ENCODE results near the gene SIRT1. TPM values are rescaled to one million over a fixed set of nuclear protein-coding genes. Genes with fewer than 3 reads are reported as not detected.

SIRT1 gene
- total and polyA plus RNA-seq, 2 donors (not counting 3 experiments of a cell fraction or from before 2014, with no cell fraction given): 3.7 to 14.8 TPM

DNA sequence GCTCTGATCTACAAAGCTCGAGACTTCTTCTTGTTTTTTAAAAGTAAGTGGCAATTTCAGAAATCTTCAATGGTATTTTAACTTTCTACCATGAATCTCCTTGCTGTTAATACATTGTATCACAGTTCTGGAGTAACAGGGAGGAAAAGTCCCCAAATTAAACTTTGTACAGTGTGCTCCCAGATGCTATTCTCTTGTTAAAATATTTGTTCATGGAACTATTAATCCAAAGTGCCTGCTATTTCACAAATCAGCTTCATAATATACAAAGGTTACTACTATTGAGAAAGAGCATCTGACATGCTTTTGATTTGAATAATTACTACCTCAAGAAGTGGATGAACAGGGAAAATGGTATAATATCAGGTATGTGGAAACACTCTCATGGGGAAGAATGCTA lies 36.6 kb downstream of the SIRT1 start:
- no TSS peak for BruUV-seq (replicated peaks)
- Histone ChIP-seq H3K79me2 (ENCODE audit: control insufficient read depth, insufficient read depth, low read length) (no peaks in the 10 kb centered on the region), H3K4me1 (ENCODE audit: control insufficient read depth, extremely low read depth, insufficient read depth, low read length) (no peaks in the 10 kb centered on the region), H3K36me3 (ENCODE audit: control insufficient read depth in 2 of 2, extremely low read depth in 1 of 2, insufficient read depth in 2 of 2, low read length in 2 of 2) (peaks cover 0 to 15% of the 10 kb centered on the region in 2 experiments), H3K9me1 (replicated peaks; ENCODE audit: control insufficient read depth, extremely low read depth, insufficient read depth, low read length) (no peaks in the 10 kb centered on the region), H3K9me3 (replicated peaks; ENCODE audit: control insufficient read depth, insufficient read depth, low read length) (no peaks in the 10 kb centered on the region), H3K27ac (ENCODE audit: insufficient read depth, low read depth, low read length) (no peak overlapping the region), H3K4me3 (replicated peaks in 1 of 3; ENCODE audit: insufficient read depth in 1 of 3, low read depth in 1 of 3, low read length in 3 of 3) (no peak overlapping the region), H3K27me3 (ENCODE audit: control insufficient read depth in 2 of 2, insufficient read depth in 2 of 2, low read length in 2 of 2) (no peaks in the 10 kb centered on the region), H2AFZ (ENCODE audit: low read depth, low read length) (no peak overlapping the region), H4K20me1 (replicated peaks; ENCODE audit: control insufficient read depth, extremely low read depth, insufficient read depth, low read length) (no peaks in the 10 kb centered on the region), H3K9ac (replicated peaks; ENCODE audit: extremely low read depth, insufficient read depth, low read length) (no peak overlapping the region), H3K4me2 (ENCODE audit: insufficient read depth, low read length) (no peak overlapping the region)
- ChIA-PET CTCF (interaction anchor here (1.0 to 1.5 kb wide), 2 partner anchors 10 to 72 kb away, joined by 3 read pairs; no protein-coding TSS in a partner anchor), POLR2A (no interaction called here)
- intact Hi-C loops (cut with micrococcal nuclease): no loop called here
- no peak for FAIRE-seq
- dilution Hi-C loops (cut with MboI; ENCODE audit: extremely low pct_ligation_motif_present, low sequenced_read_pairs): loop anchor here (25.0 kb wide), 1 partner anchor 116 kb away; no protein-coding TSS in a partner anchor
- TF ChIP-seq POLR2A (IDR thresholded peaks at IDR 0.05; ENCODE audit: low read depth, low read length): no peak
- TF ChIP-seq, protein P1, sequence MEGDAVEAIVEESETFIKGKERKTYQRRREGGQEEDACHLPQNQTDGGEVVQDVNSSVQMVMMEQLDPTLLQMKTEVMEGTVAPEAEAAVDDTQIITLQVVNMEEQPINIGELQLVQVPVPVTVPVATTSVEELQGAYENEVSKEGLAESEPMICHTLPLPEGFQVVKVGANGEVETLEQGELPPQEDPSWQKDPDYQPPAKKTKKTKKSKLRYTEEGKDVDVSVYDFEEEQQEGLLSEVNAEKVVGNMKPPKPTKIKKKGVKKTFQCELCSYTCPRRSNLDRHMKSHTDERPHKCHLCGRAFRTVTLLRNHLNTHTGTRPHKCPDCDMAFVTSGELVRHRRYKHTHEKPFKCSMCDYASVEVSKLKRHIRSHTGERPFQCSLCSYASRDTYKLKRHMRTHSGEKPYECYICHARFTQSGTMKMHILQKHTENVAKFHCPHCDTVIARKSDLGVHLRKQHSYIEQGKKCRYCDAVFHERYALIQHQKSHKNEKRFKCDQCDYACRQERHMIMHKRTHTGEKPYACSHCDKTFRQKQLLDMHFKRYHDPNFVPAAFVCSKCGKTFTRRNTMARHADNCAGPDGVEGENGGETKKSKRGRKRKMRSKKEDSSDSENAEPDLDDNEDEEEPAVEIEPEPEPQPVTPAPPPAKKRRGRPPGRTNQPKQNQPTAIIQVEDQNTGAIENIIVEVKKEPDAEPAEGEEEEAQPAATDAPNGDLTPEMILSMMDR (IDR thresholded peaks at IDR 0.05; ENCODE audit: extremely low read depth in 1 of 2, insufficient read depth in 1 of 2, low read depth in 1 of 2, low read length in 2 of 2): no peak
- no peak for TF ChIP-seq GATA2 (IDR thresholded peaks at IDR 0.05; ENCODE audit: insufficient read depth, insufficient read length, low read depth, low read length)
- TF ChIP-seq, protein P2, sequence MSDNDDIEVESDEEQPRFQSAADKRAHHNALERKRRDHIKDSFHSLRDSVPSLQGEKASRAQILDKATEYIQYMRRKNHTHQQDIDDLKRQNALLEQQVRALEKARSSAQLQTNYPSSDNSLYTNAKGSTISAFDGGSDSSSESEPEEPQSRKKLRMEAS (IDR thresholded peaks at IDR 0.05; ENCODE audit: insufficient read depth, insufficient read length): no peak
- TF ChIP-seq EZH2 (IDR thresholded peaks at IDR 0.05; ENCODE audit: borderline replicate concordance, low read depth, low read length, severe bottlenecking): no peak
- no peak for TF ChIP-seq JUN (IDR thresholded peaks at IDR 0.05; ENCODE audit: borderline replicate concordance, insufficient read depth, insufficient read length, low read depth)
- no peak for TF ChIP-seq FOS (IDR thresholded peaks at IDR 0.05; ENCODE audit: borderline replicate concordance, insufficient read depth, low read length)
- no peak for TF ChIP-seq POLR2AphosphoS5 (IDR thresholded peaks at IDR 0.05; ENCODE audit: insufficient read depth, low read depth, low read length)
- TF ChIP-seq MYC (IDR thresholded peaks at IDR 0.05; ENCODE audit: low read depth, low read length): no peak
- no peak for DNase-seq (ENCODE audit: low read depth, low spot score)

Measured in endothelial cell of umbilical vein (primary cell).